ENCODE results near the gene RGS13.

RGS13 gene

GRCh38 chr1:192691041-192691440, 55.1 kb downstream of the RGS13 start:
- no peaks in the 10 kb centered on the region for H3K36me3 Mint-ChIP-seq (ENCODE audit: low read depth)
- TF ChIP-seq, protein P1, sequence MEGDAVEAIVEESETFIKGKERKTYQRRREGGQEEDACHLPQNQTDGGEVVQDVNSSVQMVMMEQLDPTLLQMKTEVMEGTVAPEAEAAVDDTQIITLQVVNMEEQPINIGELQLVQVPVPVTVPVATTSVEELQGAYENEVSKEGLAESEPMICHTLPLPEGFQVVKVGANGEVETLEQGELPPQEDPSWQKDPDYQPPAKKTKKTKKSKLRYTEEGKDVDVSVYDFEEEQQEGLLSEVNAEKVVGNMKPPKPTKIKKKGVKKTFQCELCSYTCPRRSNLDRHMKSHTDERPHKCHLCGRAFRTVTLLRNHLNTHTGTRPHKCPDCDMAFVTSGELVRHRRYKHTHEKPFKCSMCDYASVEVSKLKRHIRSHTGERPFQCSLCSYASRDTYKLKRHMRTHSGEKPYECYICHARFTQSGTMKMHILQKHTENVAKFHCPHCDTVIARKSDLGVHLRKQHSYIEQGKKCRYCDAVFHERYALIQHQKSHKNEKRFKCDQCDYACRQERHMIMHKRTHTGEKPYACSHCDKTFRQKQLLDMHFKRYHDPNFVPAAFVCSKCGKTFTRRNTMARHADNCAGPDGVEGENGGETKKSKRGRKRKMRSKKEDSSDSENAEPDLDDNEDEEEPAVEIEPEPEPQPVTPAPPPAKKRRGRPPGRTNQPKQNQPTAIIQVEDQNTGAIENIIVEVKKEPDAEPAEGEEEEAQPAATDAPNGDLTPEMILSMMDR (IDR thresholded peaks at IDR 0.05): no peak
- no peaks in the 10 kb centered on the region for H3K27me3 Mint-ChIP-seq (ENCODE audit: low read depth, poor library complexity)
- H3K4me1 Mint-ChIP-seq: no peaks in the 10 kb centered on the region
- H3K9me3 Mint-ChIP-seq: peaks cover 27% of the 10 kb centered on the region
- H3K27ac Mint-ChIP-seq: no peak overlapping the region
- no peak overlapping the region for H3K4me3 Mint-ChIP-seq
- no peak for DNase-seq

DNA sequence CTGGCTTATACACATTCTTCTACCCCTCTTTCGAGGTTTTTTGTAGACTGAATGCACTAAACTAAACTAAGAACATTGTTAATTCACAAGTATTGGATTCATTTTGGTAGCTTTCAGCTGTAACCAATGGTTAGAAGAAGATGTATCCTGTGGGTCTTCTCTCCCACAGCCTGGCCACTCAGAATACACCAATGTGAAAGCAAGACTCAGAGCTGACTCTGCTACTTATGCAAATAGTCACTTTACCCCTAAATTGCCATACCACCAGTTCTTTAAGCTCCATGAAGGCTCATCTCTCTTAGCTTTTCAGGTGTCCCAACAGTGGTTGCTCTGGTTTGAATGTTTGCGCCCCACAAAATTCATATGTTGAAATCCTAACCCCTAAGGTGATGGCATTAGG, 60.1 kb downstream of the RGS13 start:
- peaks cover 18% of the 10 kb centered on the region for H3K9me3 Mint-ChIP-seq
- TF ChIP-seq, protein P1 (IDR thresholded peaks at IDR 0.05): no peak
- no peak overlapping the region for H3K4me3 Mint-ChIP-seq
- H3K27me3 Mint-ChIP-seq (ENCODE audit: low read depth, poor library complexity): no peaks in the 10 kb centered on the region
- DNase-seq: no peak
- no peaks in the 10 kb centered on the region for H3K36me3 Mint-ChIP-seq (ENCODE audit: low read depth)
- no peaks in the 10 kb centered on the region for H3K4me1 Mint-ChIP-seq
- no peak overlapping the region for H3K27ac Mint-ChIP-seq

DNA sequence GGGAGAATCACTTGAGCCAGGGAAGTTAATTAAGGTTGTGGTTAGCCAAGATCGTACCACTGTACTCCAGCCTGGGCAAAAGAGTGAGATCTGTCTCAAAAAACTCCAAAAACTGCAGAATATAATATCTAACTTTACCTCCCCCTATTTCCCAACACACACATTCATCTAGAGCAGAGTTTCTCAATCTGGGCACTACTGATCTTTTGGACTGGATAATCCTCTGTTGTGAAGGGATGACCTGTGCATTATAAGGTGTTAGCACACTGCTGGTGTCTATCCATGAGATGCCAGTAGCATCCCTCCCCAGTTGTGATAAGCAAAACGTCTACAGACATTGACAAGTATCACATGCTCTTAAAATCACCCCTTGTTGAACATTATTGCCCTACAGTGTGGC, 61.8 kb downstream of the RGS13 start:
- no peaks in the 10 kb centered on the region for H3K36me3 Mint-ChIP-seq (ENCODE audit: low read depth)
- TF ChIP-seq, protein P1 (IDR thresholded peaks at IDR 0.05): no peak
- no peaks in the 10 kb centered on the region for H3K27me3 Mint-ChIP-seq (ENCODE audit: low read depth, poor library complexity)
- DNase-seq: no peak
- peak overlapping the region; percentile 28 for H3K27ac Mint-ChIP-seq
- H3K4me1 Mint-ChIP-seq: no peaks in the 10 kb centered on the region
- no peak overlapping the region for H3K4me3 Mint-ChIP-seq
- peaks cover 9% of the 10 kb centered on the region for H3K9me3 Mint-ChIP-seq

DNA sequence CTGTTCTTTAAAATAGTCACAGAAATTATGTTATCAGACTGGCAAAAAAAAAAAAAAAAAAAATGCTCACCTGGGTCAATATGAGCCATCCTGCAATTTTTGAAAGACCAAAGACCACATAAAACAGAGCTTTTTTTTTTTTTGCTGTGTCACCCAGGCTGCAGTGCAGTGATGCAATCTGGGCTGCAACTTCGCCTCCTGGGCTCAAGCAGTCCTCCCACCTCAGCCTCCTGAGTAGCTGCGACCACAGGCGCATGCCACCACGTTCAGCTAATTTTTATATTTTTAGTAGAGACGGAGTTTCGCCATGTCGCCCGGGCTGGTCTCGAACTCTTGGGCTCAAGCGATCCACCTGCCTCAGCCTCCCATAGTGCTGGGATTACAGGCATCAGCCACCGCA, 62.8 kb downstream of the RGS13 start:
- Mint-ChIP-seq H3K4me3 (no peak overlapping the region), H3K4me1 (peaks cover 5% of the 10 kb centered on the region), H3K27ac (no peak overlapping the region), H3K36me3 (ENCODE audit: low read depth) (no peaks in the 10 kb centered on the region), H3K27me3 (ENCODE audit: low read depth, poor library complexity) (no peaks in the 10 kb centered on the region), H3K9me3 (peaks cover 4% of the 10 kb centered on the region)
- TF ChIP-seq, protein P1 (IDR thresholded peaks at IDR 0.05): no peak
- no peak for DNase-seq

DNA sequence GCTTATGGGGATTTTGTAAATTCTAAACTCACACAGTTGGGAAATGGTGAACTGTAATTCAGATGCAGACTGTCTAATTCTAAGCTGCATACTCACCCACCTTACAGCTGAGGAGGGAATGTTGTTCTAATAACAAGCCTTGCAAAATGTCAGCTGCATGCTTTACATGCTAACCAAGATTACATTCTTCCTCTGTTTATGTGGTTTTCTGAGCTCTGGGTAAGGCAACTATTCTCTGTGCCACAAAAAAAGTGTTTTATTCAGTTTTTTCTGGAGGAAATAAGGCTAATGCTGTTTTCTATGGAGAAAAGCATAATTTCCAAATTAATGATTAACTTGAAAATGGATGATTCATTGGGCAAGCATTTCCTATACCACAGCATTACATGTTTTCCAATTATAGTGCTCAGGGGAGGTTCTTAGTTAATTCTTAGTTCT, 64.9 kb downstream of the RGS13 start:
- Mint-ChIP-seq H3K27ac (no peak overlapping the region), H3K4me3 (no peak overlapping the region), H3K9me3 (no peaks in the 10 kb centered on the region), H3K4me1 (peaks cover 5% of the 10 kb centered on the region), H3K36me3 (ENCODE audit: low read depth) (no peaks in the 10 kb centered on the region), H3K27me3 (ENCODE audit: low read depth, poor library complexity) (no peaks in the 10 kb centered on the region)
- TF ChIP-seq, protein P1 (IDR thresholded peaks at IDR 0.05): no peak
- DNase-seq: no peak

GRCh38 chr1:192702212-192702902, 66.4 kb downstream of the RGS13 start:
- Mint-ChIP-seq H3K9me3 (no peaks in the 10 kb centered on the region), H3K4me3 (no peak overlapping the region), H3K27ac (no peak overlapping the region), H3K36me3 (ENCODE audit: low read depth) (no peaks in the 10 kb centered on the region), H3K4me1 (peaks cover 5% of the 10 kb centered on the region), H3K27me3 (ENCODE audit: low read depth, poor library complexity) (no peaks in the 10 kb centered on the region)
- no peak for DNase-seq
- TF ChIP-seq, protein P1 (IDR thresholded peaks at IDR 0.05): no peak

All from nephron progenitor cell (in vitro differentiated cells).